Measurements from ENCODE around the gene TAF1B.

Gene TAF1B

GRCh38 chr2:9971105-9971818 lies 128.0 kb downstream of the TAF1B start:
- no peak for TF ChIP-seq CTCF (conservative IDR thresholded peaks at IDR 0.05; ENCODE audit: low read length)
- DNase-seq (ENCODE audit: low read depth) = peak; percentile 74
- no peak overlapping the region for H3K4me3 ChIP-seq (ENCODE audit: low read length)

- no peak overlapping the region for H3K4me3 ChIP-seq (ENCODE audit: low read length)
- no peak for TF ChIP-seq CTCF (conservative IDR thresholded peaks at IDR 0.05; ENCODE audit: low read length)
- no peak for DNase-seq (ENCODE audit: low read depth)
Measured at GRCh38 chr2:9971890-9972289, 128.6 kb downstream of the TAF1B start.

DNA sequence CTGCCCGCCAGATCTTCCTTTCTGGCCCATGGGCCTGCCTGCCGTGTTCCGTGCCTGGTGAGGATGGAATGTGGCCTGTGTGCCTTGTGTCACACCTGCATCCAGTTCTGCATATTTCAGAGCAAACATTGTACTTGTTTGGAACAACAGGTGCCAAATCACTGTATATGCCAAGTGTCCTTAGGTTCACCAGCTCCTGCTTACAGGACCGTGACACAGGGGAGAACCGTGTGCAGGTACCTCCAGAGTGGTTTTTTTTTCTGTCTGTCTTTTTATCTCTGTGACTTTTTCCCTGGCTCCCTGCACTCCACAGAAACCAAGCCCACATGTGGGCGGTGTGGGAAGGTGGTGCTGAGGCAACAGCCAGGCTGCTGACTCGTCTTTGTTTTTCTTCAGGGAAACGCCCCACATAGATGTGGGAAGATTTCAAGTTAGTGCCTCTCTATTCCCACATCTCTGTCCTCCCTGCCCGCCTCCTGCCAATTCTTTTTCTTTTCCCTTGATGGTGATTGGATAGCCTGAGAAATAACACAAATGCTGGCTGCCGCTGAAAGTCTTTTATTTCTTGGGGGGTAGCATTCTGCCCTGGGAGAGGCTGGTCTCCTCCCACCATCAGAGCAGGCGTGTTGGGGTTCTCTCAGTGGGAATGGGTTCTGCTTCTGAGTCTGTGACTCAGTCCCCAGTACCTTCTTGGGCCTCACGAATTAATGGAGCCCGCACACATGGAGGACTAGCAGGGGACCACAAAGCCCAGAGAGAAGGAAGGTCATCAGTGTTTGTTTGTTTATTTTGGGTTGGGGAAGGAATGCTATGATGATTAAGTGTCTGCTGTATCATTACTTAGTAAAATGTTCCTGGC lies 129.6 kb downstream of the TAF1B start:
- peak; percentile 79 for DNase-seq (ENCODE audit: low read depth)
- TF ChIP-seq CTCF (conservative IDR thresholded peaks at IDR 0.05; ENCODE audit: low read length) = no peak

GRCh38 chr2:9973690-9974089 lies 130.4 kb downstream of the TAF1B start:
- no peak overlapping the region for H3K4me3 ChIP-seq (ENCODE audit: low read length)
- no peak for TF ChIP-seq CTCF (conservative IDR thresholded peaks at IDR 0.05; ENCODE audit: low read length)
- no peak for DNase-seq (ENCODE audit: low read depth)

More for the DNA sequence above, 129.6 kb downstream of the TAF1B start:
- no peak overlapping the region for H3K4me3 ChIP-seq (ENCODE audit: low read length)

DNA sequence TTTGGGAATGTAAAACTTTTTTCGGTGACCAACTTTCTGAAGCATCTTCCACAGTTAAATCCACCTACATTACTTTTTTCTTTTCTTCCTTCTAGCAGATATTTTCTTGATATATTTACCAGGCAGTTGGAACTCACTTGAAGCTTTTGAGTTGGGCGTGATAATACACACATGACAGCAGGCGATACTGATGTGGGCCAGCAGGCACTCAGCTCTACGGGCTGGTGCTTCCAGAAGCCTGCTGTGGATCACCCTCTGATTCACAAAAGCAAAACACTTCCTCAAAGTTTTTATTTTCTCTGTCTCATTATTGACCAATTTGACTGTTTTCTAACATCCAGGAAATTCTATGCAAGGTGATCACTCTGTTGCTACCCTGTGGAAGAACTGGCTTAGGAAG lies 131.1 kb downstream of the TAF1B start:
- no peak for DNase-seq (ENCODE audit: low read depth)
- no peak overlapping the region for H3K4me3 ChIP-seq (ENCODE audit: low read length)
- TF ChIP-seq CTCF (conservative IDR thresholded peaks at IDR 0.05; ENCODE audit: low read length) = no peak

GRCh38 chr2:9975328-9975727 lies 132.1 kb downstream of the TAF1B start:
- H3K4me3 ChIP-seq (ENCODE audit: low read length) = no peak overlapping the region
- DNase-seq (ENCODE audit: low read depth) = no peak
- no peak for TF ChIP-seq CTCF (conservative IDR thresholded peaks at IDR 0.05; ENCODE audit: low read length)
